GM19240 (cell line): ENCODE measurements around the gene YPEL1.
"Not testable (repeated sequence)": the region's sequence is repeated elsewhere in the genome, so short reads cannot be mapped to it uniquely, and the experiment has no call there.

ENCODE experiments used
- DNase-seq: peaks from one replicate; pipeline ENCODE4 v3.0.0; 2011; ENCODE audit warnings: low spot score; ENCODE audit not compliant: insufficient read length

YPEL1 gene

GRCh38 chr22:21721195-21721852 is 14.3 kb downstream of the YPEL1 start:
- DNase-seq = not testable (repeated sequence)

GRCh38 chr22:21720191-21720859 is 15.3 kb downstream of the YPEL1 start:
- DNase-seq = not testable (repeated sequence)

GRCh38 chr22:21719024-21719423 is 16.6 kb downstream of the YPEL1 start:
- no peak for DNase-seq

- DNase-seq = no peak
Observed at GRCh38 chr22:21718499-21718898, 17.1 kb downstream of the YPEL1 start.

GRCh38 chr22:21716395-21717122 is 19.0 kb downstream of the YPEL1 start:
- not testable (repeated sequence) for DNase-seq

GRCh38 chr22:21714786-21715185 is 20.8 kb downstream of the YPEL1 start:
- DNase-seq = no peak

- no peak for DNase-seq
Observed at GRCh38 chr22:21714059-21714770, 21.4 kb downstream of the YPEL1 start.

- no peak for DNase-seq
Observed at GRCh38 chr22:21713428-21714058, 22.1 kb downstream of the YPEL1 start.

- peak; percentile 60 for DNase-seq
Observed at GRCh38 chr22:21712751-21713427, 22.7 kb downstream of the YPEL1 start.

- DNase-seq = no peak
Observed at GRCh38 chr22:21711851-21712250, 23.7 kb downstream of the YPEL1 start.

- no peak for DNase-seq
Observed at GRCh38 chr22:21710156-21710555, 25.4 kb downstream of the YPEL1 start.

- no peak for DNase-seq
Observed at GRCh38 chr22:21709688-21710087, 25.9 kb downstream of the YPEL1 start.

GRCh38 chr22:21708960-21709359 is 26.6 kb downstream of the YPEL1 start:
- DNase-seq = no peak

- no peak for DNase-seq
Observed at GRCh38 chr22:21707677-21708076, 27.9 kb downstream of the YPEL1 start.

GRCh38 chr22:21703684-21704316 is 31.8 kb downstream of the YPEL1 start:
- no peak for DNase-seq

GRCh38 chr22:21702700-21703683 is 32.6 kb downstream of the YPEL1 start:
- DNase-seq = no peak

GRCh38 chr22:21702094-21702493 is 33.5 kb downstream of the YPEL1 start:
- DNase-seq = no peak

- DNase-seq = no peak
Observed at GRCh38 chr22:21701384-21701971, 34.1 kb downstream of the YPEL1 start.

- no peak for DNase-seq
Observed at GRCh38 chr22:21700822-21701221, 34.8 kb downstream of the YPEL1 start.
